ENCODE results near the gene NEK7. TPM values are rescaled to one million over a fixed set of nuclear protein-coding genes. Genes with fewer than 3 reads are reported as not detected.

The NEK7 gene
- total RNA-seq, 4 donors from 2014 or later: 98.1 to 152 (median 118) TPM

DNA sequence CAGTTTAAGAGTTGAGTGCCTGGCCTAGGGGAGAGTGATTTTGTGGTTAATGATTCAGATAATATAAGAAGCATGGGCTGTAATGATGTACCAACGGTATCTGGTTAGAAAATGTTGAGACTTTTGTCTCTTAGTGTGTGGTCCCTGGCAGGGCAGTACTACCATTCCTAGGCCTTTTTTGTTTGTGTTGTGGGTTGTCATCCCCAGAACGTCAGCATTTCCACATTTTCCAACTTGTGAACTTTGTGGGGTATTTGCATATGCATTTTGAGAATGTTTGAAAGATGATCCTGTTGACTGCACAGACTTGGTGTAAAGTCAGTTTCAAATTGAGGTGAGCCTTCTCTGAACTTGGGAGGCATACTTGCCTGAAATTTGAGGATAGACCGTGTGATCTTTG is 11.4 kb downstream of the NEK7 start:
- in situ Hi-C loops (cut with MboI; ENCODE audit: low sequenced_read_pairs in 4 of 4) (loop anchor here in 1 of 4 donors (25.0 kb wide), 1 partner anchor 256 kb away; the partner anchor contains the start of genes C1orf53 and LHX9), intact Hi-C loops (cut with DNase I; ENCODE audit: low total_unique reads) (no loop called here)
- DNase-seq (no peak), ATAC-seq (no peak)
- TF ChIP-seq POLR2A (IDR thresholded peaks at IDR 0.05): no peak
- H3K27me3 ChIP-seq: no peaks in the 10 kb centered on the region
- no peaks in the 10 kb centered on the region for H3K36me3 ChIP-seq
- H3K9me3 ChIP-seq: no peaks in the 10 kb centered on the region
- no peak overlapping the region for H3K4me3 ChIP-seq
- H3K27ac ChIP-seq: peak overlapping the region; percentile 52 to 70 (median 62)
- peaks cover 44 to 87% of the 10 kb centered on the region in 2 donors for H3K4me1 ChIP-seq

DNA sequence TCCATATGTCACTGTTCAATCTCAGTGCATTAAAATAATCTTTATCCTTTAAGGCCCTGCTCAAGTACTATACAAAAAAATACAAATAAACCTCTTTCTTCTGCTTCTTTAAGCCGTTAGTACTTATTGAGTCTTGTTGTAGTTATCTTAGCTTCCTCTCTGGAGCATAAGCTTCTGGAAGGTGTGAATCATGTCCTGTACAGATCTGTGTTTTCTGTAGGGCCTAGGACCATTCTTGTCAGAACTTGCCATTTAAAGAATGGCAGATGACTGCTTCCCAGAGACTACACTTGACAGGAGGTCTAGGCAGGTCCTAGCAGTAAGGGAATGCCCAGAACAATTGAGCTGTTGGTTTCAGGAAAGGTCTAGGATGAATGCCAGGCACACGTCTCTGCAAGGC is 12.9 kb downstream of the NEK7 start:
- Histone ChIP-seq H3K36me3 (no peaks in the 10 kb centered on the region), H3K9me3 (no peaks in the 10 kb centered on the region), H3K27ac (no peak overlapping the region), H3K27me3 (no peaks in the 10 kb centered on the region), H3K4me3 (no peak overlapping the region), H3K4me1 (peaks cover 55 to 86% of the 10 kb centered on the region in 2 donors)
- TF ChIP-seq, protein P1, sequence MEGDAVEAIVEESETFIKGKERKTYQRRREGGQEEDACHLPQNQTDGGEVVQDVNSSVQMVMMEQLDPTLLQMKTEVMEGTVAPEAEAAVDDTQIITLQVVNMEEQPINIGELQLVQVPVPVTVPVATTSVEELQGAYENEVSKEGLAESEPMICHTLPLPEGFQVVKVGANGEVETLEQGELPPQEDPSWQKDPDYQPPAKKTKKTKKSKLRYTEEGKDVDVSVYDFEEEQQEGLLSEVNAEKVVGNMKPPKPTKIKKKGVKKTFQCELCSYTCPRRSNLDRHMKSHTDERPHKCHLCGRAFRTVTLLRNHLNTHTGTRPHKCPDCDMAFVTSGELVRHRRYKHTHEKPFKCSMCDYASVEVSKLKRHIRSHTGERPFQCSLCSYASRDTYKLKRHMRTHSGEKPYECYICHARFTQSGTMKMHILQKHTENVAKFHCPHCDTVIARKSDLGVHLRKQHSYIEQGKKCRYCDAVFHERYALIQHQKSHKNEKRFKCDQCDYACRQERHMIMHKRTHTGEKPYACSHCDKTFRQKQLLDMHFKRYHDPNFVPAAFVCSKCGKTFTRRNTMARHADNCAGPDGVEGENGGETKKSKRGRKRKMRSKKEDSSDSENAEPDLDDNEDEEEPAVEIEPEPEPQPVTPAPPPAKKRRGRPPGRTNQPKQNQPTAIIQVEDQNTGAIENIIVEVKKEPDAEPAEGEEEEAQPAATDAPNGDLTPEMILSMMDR (IDR thresholded peaks at IDR 0.05 in 4 of 5, conservative IDR thresholded peaks at IDR 0.05 in 1 of 5): no peak
- no peak for TF ChIP-seq POLR2A (IDR thresholded peaks at IDR 0.05)
- no peak for ATAC-seq
- intact Hi-C loops (cut with DNase I; ENCODE audit: low total_unique reads) (no loop called here), in situ Hi-C loops (cut with MboI; ENCODE audit: low sequenced_read_pairs in 4 of 4) (loop anchor here in 1 of 4 donors (25.0 kb wide), 1 partner anchor 257 kb away; the partner anchor contains the start of genes C1orf53 and LHX9)
- no peak for DNase-seq

DNA sequence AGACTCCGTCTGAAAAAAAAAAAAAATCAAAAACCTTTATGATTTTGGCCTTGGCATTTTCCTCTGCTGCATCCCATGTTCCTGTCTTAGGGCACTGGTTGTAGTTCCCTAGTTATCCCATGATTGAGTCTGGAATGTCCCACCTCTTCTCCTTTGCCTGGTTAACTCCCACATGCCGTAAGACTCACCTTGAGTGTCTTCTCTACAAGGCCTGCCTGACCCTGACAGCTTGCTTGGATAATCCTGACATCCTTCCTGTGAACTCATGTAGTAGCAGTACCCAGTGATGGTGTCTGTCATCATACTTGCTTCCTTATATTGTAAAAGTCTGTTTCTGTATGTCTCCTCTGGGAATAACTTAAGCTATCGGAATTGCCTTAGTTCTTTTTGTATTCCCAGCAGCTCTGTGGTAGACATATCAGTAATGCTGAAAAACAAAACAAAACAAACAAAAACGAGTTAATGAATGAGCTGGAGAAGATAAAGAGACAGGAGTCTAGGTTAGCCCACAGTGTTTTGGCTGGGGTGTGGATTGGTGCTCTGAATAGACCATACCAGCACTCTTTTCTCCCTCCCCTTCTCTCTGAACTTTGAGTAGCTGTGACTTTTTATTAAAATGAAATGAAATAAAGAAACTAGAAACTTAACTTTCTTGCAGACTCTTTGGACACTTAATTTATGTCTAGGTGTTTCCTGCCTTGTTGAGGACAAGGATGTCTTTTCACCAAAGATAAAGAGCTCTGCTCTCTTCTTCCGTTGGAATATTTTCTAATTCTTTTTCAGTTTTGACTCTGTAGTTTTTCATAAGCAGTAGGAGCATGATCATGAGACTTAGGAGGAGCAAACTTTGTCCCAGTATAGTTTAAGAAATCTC is 15.1 kb downstream of the NEK7 start:
- ATAC-seq (no peak), DNase-seq (no peak)
- Histone ChIP-seq H3K9me3 (no peaks in the 10 kb centered on the region), H3K27ac (no peak overlapping the region), H3K27me3 (no peaks in the 10 kb centered on the region), H3K4me1 (peaks cover 64 to 84% of the 10 kb centered on the region in 2 donors), H3K36me3 (no peaks in the 10 kb centered on the region), H3K4me3 (no peak overlapping the region)
- intact Hi-C loops (cut with DNase I; ENCODE audit: low total_unique reads): no loop called here
- in situ Hi-C loops (cut with MboI; ENCODE audit: low sequenced_read_pairs in 4 of 4): loop anchor here in 1 of 4 donors (25.0 kb wide), 1 partner anchor 260 kb away; the partner anchor contains the start of genes C1orf53 and LHX9
- TF ChIP-seq POLR2A (IDR thresholded peaks at IDR 0.05): no peak
- TF ChIP-seq, protein P1 (IDR thresholded peaks at IDR 0.05 in 4 of 5, conservative IDR thresholded peaks at IDR 0.05 in 1 of 5): no peak

DNA sequence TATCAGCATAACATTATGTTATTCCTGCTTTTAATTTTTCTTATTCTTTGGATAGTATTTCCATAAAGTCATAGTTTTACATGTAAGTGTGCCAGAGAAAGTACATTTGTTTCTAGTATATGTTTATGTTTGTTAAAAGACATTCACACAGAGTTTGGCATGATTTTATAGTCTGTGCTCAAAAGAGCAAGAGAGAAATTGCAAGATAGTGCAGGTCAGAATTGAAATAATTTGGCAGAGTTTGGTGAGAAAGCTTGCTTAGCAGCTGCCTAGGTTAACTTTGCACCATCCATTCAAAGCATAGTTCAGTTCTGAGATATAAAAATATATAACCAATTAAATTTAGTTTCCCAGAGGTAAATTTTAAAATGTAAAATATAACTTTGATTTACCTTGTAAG is 17.0 kb downstream of the NEK7 start:
- H3K4me3 ChIP-seq: no peak overlapping the region
- H3K9me3 ChIP-seq: no peaks in the 10 kb centered on the region
- H3K36me3 ChIP-seq: no peaks in the 10 kb centered on the region
- in situ Hi-C loops (cut with MboI; ENCODE audit: low sequenced_read_pairs in 4 of 4): loop anchor here in 1 of 4 donors (25.0 kb wide), 1 partner anchor 262 kb away; the partner anchor contains the start of genes C1orf53 and LHX9
- TF ChIP-seq, protein P1 (IDR thresholded peaks at IDR 0.05 in 4 of 5, conservative IDR thresholded peaks at IDR 0.05 in 1 of 5): no peak
- no peak for TF ChIP-seq POLR2A (IDR thresholded peaks at IDR 0.05)
- intact Hi-C loops (cut with DNase I; ENCODE audit: low total_unique reads): no loop called here
- DNase-seq (no peak), ATAC-seq (no peak)
- H3K27ac ChIP-seq: no peak overlapping the region
- no peaks in the 10 kb centered on the region for H3K27me3 ChIP-seq
- H3K4me1 ChIP-seq: peaks cover 64 to 84% of the 10 kb centered on the region in 2 donors

DNA sequence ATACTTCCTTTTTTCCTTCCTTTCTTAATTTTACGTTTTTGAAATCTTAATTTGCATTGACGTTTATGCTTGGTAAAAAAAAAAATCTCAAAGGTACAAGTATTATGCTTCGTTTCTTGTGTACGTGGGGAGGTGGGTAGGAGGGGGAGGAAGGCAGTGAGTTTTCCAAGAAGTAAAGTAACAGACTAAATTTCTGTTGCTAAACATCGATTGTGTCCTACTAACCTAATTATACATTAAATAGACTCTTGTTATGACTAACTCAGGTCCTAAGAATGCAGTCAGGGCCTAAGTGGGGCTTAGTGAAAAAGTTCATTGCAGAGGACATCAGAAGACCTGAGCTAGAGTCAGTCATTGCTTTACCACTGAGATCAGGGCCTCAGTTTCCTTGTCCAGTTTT is 17.5 kb downstream of the NEK7 start:
- Histone ChIP-seq H3K9me3 (no peaks in the 10 kb centered on the region), H3K4me3 (no peak overlapping the region), H3K27me3 (no peaks in the 10 kb centered on the region), H3K27ac (no peak overlapping the region), H3K36me3 (no peaks in the 10 kb centered on the region), H3K4me1 (peaks cover 64 to 84% of the 10 kb centered on the region in 2 donors)
- intact Hi-C loops (cut with DNase I; ENCODE audit: low total_unique reads) (no loop called here), in situ Hi-C loops (cut with MboI; ENCODE audit: low sequenced_read_pairs in 4 of 4) (loop anchor here in 1 of 4 donors (25.0 kb wide), 1 partner anchor 262 kb away; the partner anchor contains the start of genes C1orf53 and LHX9)
- ATAC-seq (no peak), DNase-seq (no peak)
- TF ChIP-seq, protein P1 (IDR thresholded peaks at IDR 0.05 in 4 of 5, conservative IDR thresholded peaks at IDR 0.05 in 1 of 5): no peak
